ENCODE results near the gene CADPS2. TPM values are rescaled to one million over a fixed set of nuclear protein-coding genes. Genes with fewer than 3 reads are reported as not detected.

The CADPS2 gene
- total and polyA plus RNA-seq, 7 experiments from 2014 or later: not detected

GRCh38 chr7:122269241-122269640 lies 617.0 kb downstream of the CADPS2 start:
- H3K36me3 Mint-ChIP-seq: no peaks in the 10 kb centered on the region
- peaks cover 0 to 16% (median 2%) of the 10 kb centered on the region in 11 donors for H3K9me3 Mint-ChIP-seq
- H3K27ac Mint-ChIP-seq: no peak overlapping the region
- Histone ChIP-seq H3K4me3 (ENCODE audit: low read length) (no peak overlapping the region), H3K4me1 (ENCODE audit: control insufficient read depth in 2 of 2, insufficient read depth in 2 of 2, low read length in 2 of 2) (no peaks in the 10 kb centered on the region), H3K27ac (ENCODE audit: low read depth, low read length) (no peak overlapping the region), H3K27me3 (ENCODE audit: control insufficient read depth in 2 of 2, insufficient read depth in 2 of 2, low read length in 2 of 2) (no peaks in the 10 kb centered on the region), H3K36me3 (ENCODE audit: control insufficient read depth in 2 of 3, insufficient read depth in 3 of 3, low read length in 3 of 3) (no peaks in the 10 kb centered on the region), H3K9me3 (ENCODE audit: control insufficient read depth in 2 of 3, low read length in 3 of 3) (no peaks in the 10 kb centered on the region)
- CTCF ChIA-PET: no interaction called here
- H3K4me3 Mint-ChIP-seq: no peak overlapping the region
- ATAC-seq (no peak), DNase-seq (no peak)
- intact Hi-C loops (cut with micrococcal nuclease): no loop called here
- peaks cover 0 to 5% (median 0%) of the 10 kb centered on the region in 5 donors for H3K27me3 Mint-ChIP-seq
- no peaks in the 10 kb centered on the region for H3K4me1 Mint-ChIP-seq
- POLR2A ChIA-PET: no interaction called here

Other genes with a start within 250 kb of the CADPS2 start
- not detected for gene RNF133, start 187.3 kb downstream of the CADPS2 start, total RNA-seq
- gene RNF133, start 187.3 kb downstream of the CADPS2 start, polyA plus RNA-seq: not detected
- gene RNF148, start 183.5 kb downstream of the CADPS2 start, total RNA-seq: not detected
- gene RNF148, start 183.5 kb downstream of the CADPS2 start, polyA plus RNA-seq: not detected
- not detected for gene TAS2R16, start 109.2 kb upstream of the CADPS2 start, total RNA-seq
- gene TAS2R16, start 109.2 kb upstream of the CADPS2 start, polyA plus RNA-seq: not detected